HL-60 (cell line): ENCODE results near the gene EHBP1.

Experiments used
- DNase-seq, 2 experiments: peaks; one replicate each; pipeline ENCODE4 v3.0.0-alpha.2; 2010 to 2020; ENCODE audit warnings: low read depth in 1 of 2, low spot score in 1 of 2
- H3K27ac ChIP-seq: fragments of 250-450 bp; sonication (Bioruptor Pico); replicated peaks from 2 replicates; pipeline ENCODE4 v1.5.1; 2020; ENCODE audit warnings: mild to moderate bottlenecking, moderate library complexity
- H3K27me3 ChIP-seq: fragments of 250-450 bp; sonication (Bioruptor Pico); 2 replicates; pipeline ENCODE4 v1.5.1; 2021; ENCODE audit warnings: mild to moderate bottlenecking, moderate library complexity; ENCODE audit not compliant: insufficient read depth, poor library complexity, severe bottlenecking
- H3K4me3 ChIP-seq: replicated peaks from 2 replicates; pipeline ENCODE4 v1.5.1; 2011; ENCODE audit warnings: mild to moderate bottlenecking, control low read depth, low read length; ENCODE audit not compliant: insufficient read depth
- CTCF ChIP-seq: IDR thresholded peaks from one replicate; pipeline ENCODE4 v1.5.1; 2011; ENCODE audit warnings: low read length, control low read depth, inconsistent platforms; ENCODE audit not compliant: insufficient read depth
- GABPA ChIP-seq: IDR thresholded peaks from 2 replicates; pipeline ENCODE4 v1.6.1; 2012; ENCODE audit warnings: low read depth
- POLR2AphosphoS5 ChIP-seq: IDR thresholded peaks from 2 replicates; pipeline ENCODE4 v1.6.1; 2012; ENCODE audit warnings: low read depth
- REST ChIP-seq: IDR thresholded peaks from 2 replicates; pipeline ENCODE4 v1.6.1; 2012; ENCODE audit warnings: low read depth; ENCODE audit not compliant: insufficient replicate concordance
- SPI1 ChIP-seq: IDR thresholded peaks from 2 replicates; pipeline ENCODE4 v1.6.1; 2012; ENCODE audit warnings: low read depth, mild to moderate bottlenecking, borderline replicate concordance

The EHBP1 gene

GRCh38 chr2:62996534-62997186 lies 291.1 kb downstream of the EHBP1 start:
- Histone ChIP-seq H3K27me3 (no peaks in the 10 kb centered on the region), H3K4me3 (no peak overlapping the region), H3K27ac (no peak overlapping the region)
- DNase-seq, result no peak
- TF ChIP-seq CTCF (no peak), SPI1 (no peak), REST (no peak), POLR2AphosphoS5 (no peak), GABPA (no peak)

- H3K27ac ChIP-seq, result no peak overlapping the region
- DNase-seq, result no peak
- H3K4me3 ChIP-seq, result no peak overlapping the region
- no peaks in the 10 kb centered on the region for H3K27me3 ChIP-seq
- no peak for TF ChIP-seq GABPA
- no peak for TF ChIP-seq SPI1
- no peak for TF ChIP-seq POLR2AphosphoS5
- TF ChIP-seq REST, result no peak
- TF ChIP-seq CTCF, result no peak
These were observed 293.4 kb downstream of the EHBP1 start for GRCh38 chr2:62998949-62999348.

GRCh38 chr2:62999905-63000304 lies 294.4 kb downstream of the EHBP1 start:
- DNase-seq, result no peak
- H3K27ac ChIP-seq, result no peak overlapping the region
- no peaks in the 10 kb centered on the region for H3K27me3 ChIP-seq
- no peak for TF ChIP-seq REST
- no peak for TF ChIP-seq CTCF
- TF ChIP-seq SPI1, result no peak
- TF ChIP-seq POLR2AphosphoS5, result no peak
- TF ChIP-seq GABPA, result no peak
- H3K4me3 ChIP-seq, result no peak overlapping the region
